D341Med (cell line): ENCODE measurements around the gene NFYA.

Experiments
- DNase-seq: peaks from one replicate; pipeline ENCODE4 v3.0.0; 2012; ENCODE audit warnings: low spot score

The NFYA gene

DNA sequence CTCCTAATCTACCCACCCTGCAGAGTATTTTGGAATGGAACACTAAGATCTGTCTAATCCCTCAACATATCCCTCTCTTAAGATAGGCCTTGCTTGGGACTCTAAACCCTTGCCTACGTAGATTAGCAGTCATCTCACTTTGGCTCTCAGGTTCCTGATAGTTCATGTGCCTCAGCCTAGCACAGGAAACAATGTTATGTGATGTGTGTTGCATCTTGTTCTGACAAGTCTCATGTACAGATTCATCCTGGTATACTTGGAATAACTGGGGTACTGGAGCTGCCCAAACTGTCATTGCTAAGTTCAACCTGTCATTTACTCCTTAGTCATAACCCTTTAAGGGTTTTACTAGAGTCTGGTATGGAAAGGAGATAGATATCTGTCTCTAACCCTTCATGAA lies 47.3 kb downstream of the NFYA start:
- DNase-seq = no peak

DNA sequence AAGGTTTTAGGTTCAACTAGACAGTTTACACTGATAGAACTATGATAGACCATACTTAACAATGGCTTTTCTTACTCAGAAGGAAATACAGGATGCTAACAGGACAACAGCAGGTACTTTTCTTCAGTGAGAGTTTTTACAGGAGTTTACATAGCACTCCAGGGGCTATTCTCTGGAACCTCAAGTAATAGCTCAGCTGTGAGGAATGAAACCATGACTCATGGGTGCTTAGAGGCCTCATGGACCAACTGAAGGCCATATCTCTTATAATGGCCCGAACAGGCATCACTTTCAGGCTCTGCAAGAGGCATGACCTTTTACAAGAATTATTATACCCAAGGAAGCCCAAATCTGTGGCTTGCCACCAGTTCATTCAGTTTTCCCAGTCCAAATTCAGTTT lies 49.6 kb downstream of the NFYA start:
- DNase-seq = no peak

DNA sequence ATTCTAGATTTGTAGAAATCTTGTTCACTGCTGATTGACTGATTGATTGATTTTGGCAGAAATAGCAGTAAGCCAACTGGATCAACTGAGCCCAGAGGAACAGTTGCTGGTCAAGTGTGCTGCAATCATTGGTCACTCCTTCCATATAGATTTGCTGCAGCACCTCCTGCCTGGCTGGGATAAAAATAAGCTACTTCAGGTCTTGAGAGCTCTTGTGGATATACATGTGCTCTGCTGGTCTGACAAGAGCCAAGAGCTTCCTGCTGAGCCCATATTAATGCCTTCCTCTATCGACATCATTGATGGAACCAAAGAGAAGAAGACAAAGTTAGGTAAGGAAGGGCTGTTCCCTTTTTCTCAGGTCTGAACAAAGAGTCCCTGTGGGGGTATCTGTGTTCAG lies 50.1 kb downstream of the NFYA start:
- DNase-seq = no peak

DNA sequence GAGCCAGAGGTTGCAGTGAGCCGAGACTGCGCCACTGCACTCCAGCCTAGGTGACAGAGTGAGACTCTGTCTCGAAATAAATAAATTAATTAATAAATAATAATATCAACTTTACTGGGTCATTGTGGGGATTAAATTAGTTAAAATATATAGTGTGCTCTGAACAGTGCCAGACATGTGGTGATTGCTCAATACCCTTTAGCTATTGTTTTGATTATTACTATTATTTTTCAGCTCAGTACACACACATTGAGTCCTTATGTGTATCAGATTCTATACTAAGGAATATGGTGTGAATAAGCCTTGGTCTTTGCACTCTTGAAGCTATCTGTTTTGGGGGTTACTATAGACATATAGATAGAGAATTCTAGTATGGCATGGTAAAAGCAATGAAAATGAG lies 52.5 kb downstream of the NFYA start:
- DNase-seq = no peak

DNA sequence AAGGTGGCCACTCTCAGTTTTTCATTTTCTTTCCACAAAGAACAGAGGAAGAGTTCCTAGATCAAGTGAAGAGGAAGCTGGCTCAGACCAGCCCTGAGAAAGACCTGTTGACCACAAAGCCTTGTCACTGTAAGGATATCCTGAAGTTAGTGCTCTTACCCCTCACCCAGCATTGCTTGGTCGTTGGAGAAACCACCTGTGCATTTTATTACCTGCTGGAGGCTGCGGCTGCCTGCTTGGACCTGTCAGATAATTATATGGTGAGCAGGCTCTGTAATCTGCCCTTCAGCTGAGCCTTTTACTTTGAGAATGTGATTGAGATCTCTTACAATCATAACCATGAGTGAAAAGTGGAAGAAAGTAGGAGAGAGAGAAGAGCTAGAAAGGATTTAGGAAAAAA lies 59.5 kb downstream of the NFYA start:
- no peak for DNase-seq

DNA sequence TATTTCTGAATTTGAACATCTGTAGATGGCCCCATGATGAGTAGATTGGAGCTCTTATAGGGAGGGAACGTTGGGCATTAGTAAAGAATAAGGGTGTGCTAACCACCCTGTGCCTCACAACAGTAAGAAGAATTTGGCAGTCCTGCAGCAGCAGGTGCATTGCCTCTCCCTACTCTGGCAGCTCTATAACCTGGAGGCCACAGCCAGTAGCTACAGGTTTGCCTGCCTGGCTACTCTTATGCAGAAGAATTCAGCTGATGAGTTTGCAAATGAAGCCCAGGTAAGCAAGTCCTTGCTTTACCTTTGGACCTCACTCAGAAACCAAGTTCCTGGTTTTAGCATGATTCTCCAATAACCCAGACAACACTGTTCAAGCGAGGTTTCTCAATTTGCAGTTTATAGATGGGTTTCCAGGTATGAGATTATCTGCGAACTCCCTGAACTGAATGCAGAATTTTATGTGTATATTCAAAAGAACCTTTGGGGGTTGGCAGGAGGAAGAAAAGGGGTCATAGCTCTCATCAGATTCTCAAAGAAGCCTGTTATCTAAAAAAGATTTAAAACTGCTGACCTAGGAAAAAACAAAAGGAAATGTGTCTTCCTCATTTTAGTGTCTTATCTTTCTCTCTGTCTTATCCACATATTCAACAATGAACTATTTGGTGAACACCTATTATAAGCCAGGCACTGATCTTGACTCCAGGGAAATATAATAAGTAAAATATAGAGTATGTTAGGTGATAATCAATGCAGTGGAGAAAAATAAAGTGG lies 62.5 kb downstream of the NFYA start:
- DNase-seq = no peak

DNA sequence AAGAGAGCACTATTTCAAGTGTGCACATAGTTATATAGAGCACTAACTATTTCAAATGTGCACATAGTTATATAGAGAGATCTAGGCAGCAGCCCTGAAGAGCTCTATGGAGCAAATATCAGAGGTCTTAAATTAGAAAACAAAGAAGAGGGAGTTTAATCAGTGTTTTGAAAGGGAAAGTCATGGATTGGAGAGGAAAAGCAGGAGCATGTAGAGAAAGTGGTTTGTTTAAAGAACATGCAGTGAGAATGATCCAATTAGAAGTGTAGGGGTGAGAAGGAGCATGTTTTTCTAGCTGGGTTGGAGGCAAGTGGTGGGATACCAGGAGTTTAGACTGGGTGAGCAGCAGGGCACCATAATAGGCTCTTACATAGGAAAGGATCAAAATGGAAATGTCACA lies 64.1 kb downstream of the NFYA start:
- no peak for DNase-seq

DNA sequence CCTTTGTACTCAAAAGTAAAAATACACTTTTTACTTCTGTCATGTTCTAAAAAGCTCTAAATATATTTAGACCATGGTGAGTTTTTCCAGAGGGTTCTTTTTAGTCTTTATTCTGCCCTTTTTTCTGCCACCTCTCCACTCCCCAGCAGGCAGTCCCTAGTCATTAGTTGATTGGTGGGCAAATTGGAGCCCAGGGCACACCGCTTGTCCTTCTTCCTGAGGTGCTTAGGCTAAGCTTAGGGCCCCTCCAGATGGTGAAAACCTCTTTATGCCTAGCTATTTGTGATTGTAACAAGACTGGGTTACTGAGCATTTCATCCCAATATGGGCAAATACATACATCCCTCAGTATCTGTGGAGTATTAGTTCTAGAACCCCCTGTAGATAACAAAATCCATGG lies 75.1 kb downstream of the NFYA start:
- no peak for DNase-seq
